Mesodermal cell (in vitro differentiated cells): Measurements from ENCODE around the gene RITA1.

ENCODE experiments used
- H3K27ac ChIP-seq: 2 replicates; pipeline ENCODE4 v1.7.0; 2013; ENCODE audit warnings: mild to moderate bottlenecking, low read depth, low read length, moderate library complexity; ENCODE audit not compliant: severe bottlenecking
- H3K36me3 ChIP-seq: 2 replicates; pipeline ENCODE4 v1.7.1; 2013; ENCODE audit warnings: mild to moderate bottlenecking, low read length, moderate library complexity; ENCODE audit not compliant: control insufficient read depth, insufficient read depth
- H3K4me1 ChIP-seq: one replicate; pipeline ENCODE4 v1.7.1; 2013; ENCODE audit warnings: mild to moderate bottlenecking, low read length; ENCODE audit not compliant: insufficient read depth, control insufficient read depth, poor library complexity, severe bottlenecking
- H3K4me3 ChIP-seq: 2 replicates; pipeline ENCODE4 v1.7.0; 2013; ENCODE audit warnings: low read length, control low read depth, mild to moderate bottlenecking; ENCODE audit not compliant: insufficient read depth, poor library complexity, severe bottlenecking; ENCODE audit errors: extremely low read depth
- H3K9me3 ChIP-seq: 2 replicates; pipeline ENCODE4 v1.7.1; 2013; ENCODE audit warnings: mild to moderate bottlenecking, low read length, moderate library complexity; ENCODE audit not compliant: control insufficient read depth
- WGBS, 2 experiments: methylation state at CpG; one replicate each; pipeline ENCODE4 v1.1.5; 2013; ENCODE audit warnings: missing lambda C conversion rate in 2 of 2; ENCODE audit not compliant: insufficient coverage in 2 of 2; 5-methylcytosine and 5-hydroxymethylcytosine counted together

Gene RITA1

GRCh38 chr12:113155060-113155459 lies 30.5 kb upstream of the RITA1 start:
- no peak overlapping the region for H3K4me3 ChIP-seq
- H3K4me1 ChIP-seq = peaks cover 5% of the 10 kb centered on the region
- H3K9me3 ChIP-seq = no peaks in the 10 kb centered on the region
- WGBS, 2 experiments = 87 to 94% methylated on average over 7 to 11 of the region's 12 CpGs
- H3K36me3 ChIP-seq = peaks cover 26% of the 10 kb centered on the region
- H3K27ac ChIP-seq = no peak overlapping the region

GRCh38 chr12:113155646-113156045 lies 29.9 kb upstream of the RITA1 start:
- peaks cover 5% of the 10 kb centered on the region for H3K4me1 ChIP-seq

GRCh38 chr12:113157218-113157859 lies 28.2 kb upstream of the RITA1 start:
- H3K4me1 ChIP-seq = peaks cover 8% of the 10 kb centered on the region
- H3K36me3 ChIP-seq = peaks cover 40% of the 10 kb centered on the region
- no peak overlapping the region for H3K27ac ChIP-seq
- WGBS, 2 experiments = 91 to 96% methylated on average over 4 to 7 of the region's 12 CpGs
- H3K4me3 ChIP-seq = no peak overlapping the region
- H3K9me3 ChIP-seq = no peaks in the 10 kb centered on the region

More at GRCh38 chr12:113155646-113156045, 29.9 kb upstream of the RITA1 start:
- Histone ChIP-seq H3K9me3 (no peaks in the 10 kb centered on the region), H3K27ac (no peak overlapping the region), H3K36me3 (peaks cover 32% of the 10 kb centered on the region), H3K4me3 (no peak overlapping the region)
- 82 to 94% methylated on average over 6 to 7 of the region's 7 CpGs for WGBS, 2 experiments

GRCh38 chr12:113158439-113159203 lies 26.9 kb upstream of the RITA1 start:
- H3K36me3 ChIP-seq = peaks cover 49% of the 10 kb centered on the region
- no peak overlapping the region for H3K4me3 ChIP-seq
- no peaks in the 10 kb centered on the region for H3K9me3 ChIP-seq
- H3K27ac ChIP-seq = no peak overlapping the region
- 97 to 98% methylated on average over 13 to 26 of the region's 26 CpGs for WGBS, 2 experiments
- peaks cover 17% of the 10 kb centered on the region for H3K4me1 ChIP-seq

- Histone ChIP-seq H3K4me3 (no peak overlapping the region), H3K4me1 (peaks cover 17% of the 10 kb centered on the region), H3K27ac (no peak overlapping the region), H3K9me3 (no peaks in the 10 kb centered on the region), H3K36me3 (peaks cover 56% of the 10 kb centered on the region)
- WGBS, 2 experiments = 93 to 96% methylated on average over 5 to 7 of the region's 7 CpGs
These were observed 25.6 kb upstream of the RITA1 start for GRCh38 chr12:113159937-113160336.

GRCh38 chr12:113161415-113162016 lies 24.0 kb upstream of the RITA1 start:
- Histone ChIP-seq H3K36me3 (peaks cover 71% of the 10 kb centered on the region), H3K27ac (peak overlapping the region; percentile 41), H3K4me3 (no peak overlapping the region), H3K4me1 (peaks cover 17% of the 10 kb centered on the region), H3K9me3 (no peaks in the 10 kb centered on the region)
- 29 to 34% methylated on average over 13 to 20 of the region's 26 CpGs for WGBS, 2 experiments

GRCh38 chr12:113162102-113163029 lies 23.2 kb upstream of the RITA1 start:
- WGBS, 2 experiments = 73 to 77% methylated on average over 15 to 22 of the region's 25 CpGs
- peak overlapping the region; percentile 41 for H3K27ac ChIP-seq
- H3K4me1 ChIP-seq = peaks cover 17% of the 10 kb centered on the region
- no peak overlapping the region for H3K4me3 ChIP-seq
- no peaks in the 10 kb centered on the region for H3K9me3 ChIP-seq
- peaks cover 80% of the 10 kb centered on the region for H3K36me3 ChIP-seq

GRCh38 chr12:113163030-113163360 lies 22.5 kb upstream of the RITA1 start:
- 91% methylated on average over 10 of the region's 12 CpGs; no CpG with 5 or more reads in 1 of the 2 experiments for WGBS, 2 experiments
- Histone ChIP-seq H3K4me3 (no peak overlapping the region), H3K36me3 (peaks cover 80% of the 10 kb centered on the region)

GRCh38 chr12:113164014-113164413 lies 21.5 kb upstream of the RITA1 start:
- no peak overlapping the region for H3K27ac ChIP-seq
- no peaks in the 10 kb centered on the region for H3K9me3 ChIP-seq
- peaks cover 17% of the 10 kb centered on the region for H3K4me1 ChIP-seq
- WGBS, 2 experiments = 95% methylated on average over 10 to 13 of the region's 13 CpGs
- no peak overlapping the region for H3K4me3 ChIP-seq
- H3K36me3 ChIP-seq = peaks cover 79% of the 10 kb centered on the region

More at GRCh38 chr12:113163030-113163360, 22.5 kb upstream of the RITA1 start:
- Histone ChIP-seq H3K4me1 (peaks cover 17% of the 10 kb centered on the region), H3K27ac (no peak overlapping the region), H3K9me3 (no peaks in the 10 kb centered on the region)
